BJ (cell line): ENCODE data around the gene UXS1. TPM values are rescaled to one million over a fixed set of nuclear protein-coding genes. Genes with fewer than 3 reads are reported as not detected.

Experiments
- CTCF ChIA-PET: fragments of 350-600 bp; formaldehyde crosslinking; extraction: SDS; loops from one replicate; lab custom pipeline; 2021; ENCODE audit warnings: antibody characterized with exemption, inconsistent platforms; lab: Yijun Ruan, JAX
- POLR2A ChIA-PET: fragments of 300-600 bp; sonication (Branson Sonifier 250); formaldehyde crosslinking; extraction: SDS; loops from one replicate; lab custom pipeline; 2021; ENCODE audit warnings: antibody characterized with exemption; lab: Charles Lee
- DNase-seq: peaks from one replicate; pipeline ENCODE4 v3.0.0-alpha.2; 2011; ENCODE audit warnings: low read depth
- H3K27me3 ChIP-seq: 2 replicates; pipeline ENCODE4 v1.6.0; 2011; ENCODE audit warnings: low read length; ENCODE audit not compliant: control insufficient read depth, insufficient read depth
- H3K36me3 ChIP-seq: 2 replicates; pipeline ENCODE4 v1.5.1; 2011; ENCODE audit warnings: low read length; ENCODE audit not compliant: control insufficient read depth, insufficient read depth
- H3K4me3 ChIP-seq: 2 replicates; pipeline ENCODE4 v1.5.1; 2011; ENCODE audit warnings: low read depth, mild to moderate bottlenecking, control low read depth, low read length
- polyA plus RNA-seq: library from polyadenylated mRNA; depleted of rRNA; stranded (reverse); fragments of >200 nt; gene quantifications from 2 replicates; pipeline ENCODE4 v1.2.3, GENCODE V29; 2011
- TF ChIP-seq, protein P1 (sequence below): IDR thresholded peaks from 2 replicates; pipeline ENCODE4 v1.5.1; 2011; ENCODE audit warnings: low read depth, mild to moderate bottlenecking, control low read depth, inconsistent platforms, low read length, moderate library complexity; ENCODE audit not compliant: insufficient read depth

Gene UXS1
- polyA plus RNA-seq, 1 experiment, result 46.3 TPM

DNA sequence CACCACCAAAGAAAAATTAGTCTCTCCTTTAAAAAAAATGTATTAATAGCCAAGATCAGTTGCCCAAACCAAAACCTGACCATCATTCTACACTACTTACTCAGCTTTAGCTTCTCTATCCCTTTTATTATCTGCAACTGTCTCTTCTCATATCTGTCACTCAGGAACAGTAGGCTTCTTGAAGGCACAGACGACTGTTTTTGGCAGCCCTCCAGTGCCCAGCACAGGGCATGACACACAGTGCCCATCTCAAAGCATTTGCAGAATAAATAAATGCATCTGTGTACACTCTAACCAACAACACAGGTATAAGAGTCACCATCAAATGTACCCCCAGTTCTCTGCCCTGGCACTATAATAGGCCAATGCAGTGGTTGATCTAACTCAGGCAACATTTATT, 117.2 kb downstream of the UXS1 start:
- TF ChIP-seq, protein P1, sequence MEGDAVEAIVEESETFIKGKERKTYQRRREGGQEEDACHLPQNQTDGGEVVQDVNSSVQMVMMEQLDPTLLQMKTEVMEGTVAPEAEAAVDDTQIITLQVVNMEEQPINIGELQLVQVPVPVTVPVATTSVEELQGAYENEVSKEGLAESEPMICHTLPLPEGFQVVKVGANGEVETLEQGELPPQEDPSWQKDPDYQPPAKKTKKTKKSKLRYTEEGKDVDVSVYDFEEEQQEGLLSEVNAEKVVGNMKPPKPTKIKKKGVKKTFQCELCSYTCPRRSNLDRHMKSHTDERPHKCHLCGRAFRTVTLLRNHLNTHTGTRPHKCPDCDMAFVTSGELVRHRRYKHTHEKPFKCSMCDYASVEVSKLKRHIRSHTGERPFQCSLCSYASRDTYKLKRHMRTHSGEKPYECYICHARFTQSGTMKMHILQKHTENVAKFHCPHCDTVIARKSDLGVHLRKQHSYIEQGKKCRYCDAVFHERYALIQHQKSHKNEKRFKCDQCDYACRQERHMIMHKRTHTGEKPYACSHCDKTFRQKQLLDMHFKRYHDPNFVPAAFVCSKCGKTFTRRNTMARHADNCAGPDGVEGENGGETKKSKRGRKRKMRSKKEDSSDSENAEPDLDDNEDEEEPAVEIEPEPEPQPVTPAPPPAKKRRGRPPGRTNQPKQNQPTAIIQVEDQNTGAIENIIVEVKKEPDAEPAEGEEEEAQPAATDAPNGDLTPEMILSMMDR, result no peak
- CTCF ChIA-PET, result no interaction called here

DNA sequence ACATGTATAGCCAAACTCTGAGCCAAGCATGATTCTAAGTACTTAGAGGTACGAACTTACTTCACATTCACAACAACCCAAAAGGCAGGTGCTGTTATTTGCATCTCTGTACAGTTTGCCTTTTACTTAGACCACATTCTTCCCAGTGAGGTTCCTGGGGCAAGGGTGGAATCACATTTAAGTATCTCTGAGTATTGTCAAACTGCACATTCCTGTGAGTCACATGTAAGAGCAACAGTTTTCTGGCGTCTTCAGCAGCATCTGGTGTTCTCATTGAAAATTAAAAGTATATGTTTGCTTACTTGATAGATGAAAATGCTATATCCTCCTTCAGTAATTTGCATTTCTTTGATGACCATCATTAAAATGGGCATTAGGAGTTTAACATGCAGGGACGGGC, 119.1 kb downstream of the UXS1 start:
- TF ChIP-seq, protein P1, result no peak
- ChIA-PET POLR2A (no interaction called here), CTCF (no interaction called here)
- Histone ChIP-seq H3K4me3 (no peak overlapping the region), H3K36me3 (no peaks in the 10 kb centered on the region), H3K27me3 (0 out of 2 replicates have a peak, but pooled peaks cover 1% of the 10 kb centered on the region)
- DNase-seq, result no peak

More for the DNA sequence above, 117.2 kb downstream of the UXS1 start:
- no peak for DNase-seq
- no peaks in the 10 kb centered on the region for H3K27me3 ChIP-seq
- H3K4me3 ChIP-seq, result no peak overlapping the region
- no peaks in the 10 kb centered on the region for H3K36me3 ChIP-seq
- POLR2A ChIA-PET, result no interaction called here

DNA sequence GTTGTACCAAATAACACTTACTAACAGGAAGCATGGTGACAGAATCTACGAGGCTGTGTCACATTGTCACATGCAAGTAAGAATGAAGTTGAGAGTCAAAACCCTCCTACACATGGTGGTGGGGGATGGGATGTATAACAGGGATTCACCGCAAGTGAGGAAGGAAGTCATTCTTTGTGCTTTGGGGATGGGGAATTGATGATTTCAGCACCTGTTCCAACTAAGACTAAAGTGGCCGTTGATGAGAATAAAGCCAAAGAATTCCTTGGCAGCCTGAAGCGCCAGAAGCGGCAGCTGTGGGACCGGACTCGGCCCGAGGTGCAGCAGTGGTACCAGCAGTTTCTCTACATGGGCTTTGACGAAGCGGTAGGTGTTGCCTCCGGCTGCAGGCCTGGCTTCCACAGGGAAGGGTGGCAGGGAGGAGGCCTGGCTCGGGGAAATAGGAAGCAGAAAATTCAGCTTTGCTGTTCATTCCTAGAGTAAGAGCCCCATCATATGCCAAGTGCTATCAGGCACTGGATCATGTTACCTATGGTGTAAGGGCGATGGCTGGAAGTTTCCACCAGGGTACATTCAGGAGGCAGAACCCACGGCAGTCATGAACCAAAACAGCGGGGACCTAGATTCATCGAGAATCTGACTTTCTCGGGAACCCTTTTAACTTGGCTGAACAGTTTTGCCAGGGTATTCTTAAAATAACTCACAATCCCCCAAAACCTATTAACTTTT, 120.3 kb downstream of the UXS1 start:
- Histone ChIP-seq H3K27me3 (0 out of 2 replicates have a peak, but pooled peaks cover 1% of the 10 kb centered on the region), H3K36me3 (no peaks in the 10 kb centered on the region), H3K4me3 (no peak overlapping the region)
- TF ChIP-seq, protein P1, result no peak
- DNase-seq, result no peak
- POLR2A ChIA-PET, result no interaction called here
- CTCF ChIA-PET, result no interaction called here

DNA sequence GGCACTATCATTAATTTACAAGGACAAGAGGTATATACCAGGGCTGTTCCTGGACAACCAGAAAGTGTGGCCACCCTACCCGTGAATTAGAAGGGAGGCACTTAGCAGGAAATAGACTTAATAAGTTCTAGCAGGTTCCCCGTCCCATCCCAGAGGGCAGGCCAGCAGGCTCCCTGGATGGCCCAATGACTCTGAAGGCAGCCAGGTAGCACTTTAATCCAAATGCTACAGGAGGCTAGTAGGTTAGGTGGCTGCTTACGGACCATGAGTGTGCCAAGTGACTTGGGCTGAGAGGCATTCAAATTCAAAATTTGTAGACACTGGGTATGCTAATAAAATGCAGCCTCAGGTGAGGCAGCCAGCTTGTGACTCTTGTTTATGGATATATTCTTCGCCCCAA, 123.9 kb downstream of the UXS1 start:
- TF ChIP-seq, protein P1, result no peak
- no peak for DNase-seq
- Histone ChIP-seq H3K27me3 (peaks cover 9% of the 10 kb centered on the region), H3K4me3 (no peak overlapping the region), H3K36me3 (no peaks in the 10 kb centered on the region)
- POLR2A ChIA-PET, result no interaction called here
- CTCF ChIA-PET, result no interaction called here

DNA sequence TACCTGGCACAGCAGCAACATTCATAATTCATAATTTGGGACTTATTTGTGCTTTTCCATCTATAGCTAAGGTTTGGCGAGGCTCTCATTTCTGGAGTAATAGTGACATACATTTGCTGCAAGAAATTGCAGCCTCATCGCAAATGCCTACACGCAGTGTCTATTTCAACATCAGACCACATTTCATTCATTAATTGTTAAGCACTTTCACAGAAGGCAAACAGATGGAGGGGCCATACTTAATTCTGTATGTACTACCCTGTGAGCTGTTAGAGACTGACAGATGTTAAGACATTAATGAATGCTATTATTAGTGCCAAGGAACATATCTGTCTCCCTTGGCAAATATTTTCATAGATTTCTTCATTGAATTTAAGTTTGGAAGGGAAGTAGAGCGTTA, 125.7 kb downstream of the UXS1 start:
- H3K27me3 ChIP-seq, result peaks cover 15% of the 10 kb centered on the region

More for the DNA sequence above, 125.7 kb downstream of the UXS1 start:
- ChIA-PET CTCF (no interaction called here), POLR2A (no interaction called here)
- Histone ChIP-seq H3K4me3 (no peak overlapping the region), H3K36me3 (no peaks in the 10 kb centered on the region)
- TF ChIP-seq, protein P1, result no peak
- DNase-seq, result no peak
